SK-N-SH (cell line): ENCODE measurements around the gene LDB2. TPM values are rescaled to one million over a fixed set of nuclear protein-coding genes. Genes with fewer than 3 reads are reported as not detected.

ENCODE experiments used
- CTCF ChIA-PET: fragments of 300-600, 350-600 bp; formaldehyde crosslinking; extraction: SDS; loops from one replicate; lab custom pipeline; 2021; lab: Yijun Ruan, JAX
- POLR2A ChIA-PET: fragments of 350-600 bp; sonication (Branson Sonifier 250); formaldehyde crosslinking; extraction: SDS; loops from one replicate; lab custom pipeline; 2020; ENCODE audit warnings: antibody characterized with exemption, inconsistent platforms; lab: Yijun Ruan, JAX
- DNase-seq: peaks from one replicate; pipeline ENCODE4 v3.0.0; 2012
- H2AFZ ChIP-seq: fragments of 200-600 bp; sonication (generic); 2 replicates; pipeline ENCODE4 v1.8.1; 2016; ENCODE audit warnings: antibody characterized with exemption, mild to moderate bottlenecking, low read depth
- H3F3A ChIP-seq: fragments of 200-600 bp; sonication (generic); replicated peaks from 2 replicates; pipeline ENCODE3; 2016; ENCODE audit warnings: antibody characterized with exemption, mild to moderate bottlenecking; ENCODE audit not compliant: insufficient read depth
- H3K27ac ChIP-seq, 2 experiments: fragments of 200-500 bp in 1 of 2; fragments of 200-600 bp in 1 of 2; sonication (Bioruptor generic) in 1 of 2; sonication (generic), shearing (Covaris generic) in 1 of 2; 2 replicates each; pipeline versions ENCODE4 v1.5.1 to v1.6.1; 2014 to 2016; ENCODE audit warnings: low read depth in 2 of 2, inconsistent platforms in 1 of 2, low read length in 1 of 2, mild to moderate bottlenecking in 1 of 2, mixed read lengths in 1 of 2
- H3K27me3 ChIP-seq: fragments of 200-600 bp; sonication (generic), shearing (Covaris generic); 2 replicates; pipeline ENCODE4 v1.6.1; 2016; ENCODE audit warnings: mixed run types; ENCODE audit not compliant: insufficient read depth
- H3K36me3 ChIP-seq, 2 experiments: fragments of 200-500 bp in 1 of 2; fragments of 200-600 bp in 1 of 2; sonication (Bioruptor generic) in 1 of 2; sonication (generic) in 1 of 2; replicated peaks in 1 of 2; 2 replicates each; pipeline versions ENCODE3 to v1.5.1; 2014 to 2016; ENCODE audit warnings: low read length in 1 of 2, mild to moderate bottlenecking in 1 of 2; ENCODE audit not compliant: insufficient read depth in 2 of 2, control insufficient read depth in 1 of 2
- H3K4me1 ChIP-seq, 2 experiments: fragments of 200-500 bp in 1 of 2; fragments of 200-600 bp in 1 of 2; sonication (Bioruptor generic) in 1 of 2; sonication (generic), shearing (Covaris generic) in 1 of 2; 2 replicates each; pipeline versions ENCODE4 v1.5.1 to v1.6.1; 2014 to 2016; ENCODE audit warnings: low read depth in 1 of 2, low read length in 1 of 2, mixed run types in 1 of 2; ENCODE audit not compliant: insufficient read depth in 2 of 2, control insufficient read depth in 1 of 2
- H3K4me2 ChIP-seq: fragments of 200-600 bp; sonication (generic), shearing (Covaris generic); 2 replicates; pipeline ENCODE4 v1.6.1; 2017; ENCODE audit warnings: mixed run types
- H3K4me3 ChIP-seq, 2 experiments: fragments of 200-500 bp in 1 of 2; fragments of 200-600 bp in 1 of 2; sonication (Bioruptor generic) in 1 of 2; sonication (generic), shearing (Covaris generic) in 1 of 2; 2 replicates each; pipeline versions ENCODE4 v1.5.1 to v1.8.1; 2014 to 2016; ENCODE audit warnings: low read depth in 2 of 2, inconsistent platforms in 1 of 2, low read length in 1 of 2, mild to moderate bottlenecking in 1 of 2, mixed read lengths in 1 of 2, moderate library complexity in 1 of 2
- H3K79me2 ChIP-seq: fragments of 200-600 bp; sonication (generic); 2 replicates; pipeline ENCODE4 v1.8.1; 2017; ENCODE audit warnings: mild to moderate bottlenecking; ENCODE audit not compliant: insufficient read depth
- H3K9ac ChIP-seq: fragments of 200-600 bp; sonication (generic); 2 replicates; pipeline ENCODE4 v1.6.1; 2017; ENCODE audit warnings: mixed run types
- H3K9me2 ChIP-seq: fragments of 200-600 bp; sonication (generic); 2 replicates; pipeline ENCODE4 v1.6.1; 2017; ENCODE audit warnings: mixed run types
- H3K9me3 ChIP-seq: fragments of 200-600 bp; sonication (generic); 2 replicates; pipeline ENCODE4 v1.6.1; 2017; ENCODE audit warnings: mixed run types, mild to moderate bottlenecking, moderate library complexity
- H4K20me1 ChIP-seq: fragments of 200-600 bp; sonication (generic); 2 replicates; pipeline ENCODE4 v1.6.1; 2017; ENCODE audit warnings: mild to moderate bottlenecking, mixed run types; ENCODE audit not compliant: insufficient read depth
- ELF1 ChIP-seq: IDR thresholded peaks from 2 replicates; pipeline ENCODE4 v1.4.0; 2012
- EP300 ChIP-seq, 2 experiments: IDR thresholded peaks; 2 replicates each; pipeline versions ENCODE4 v1.4.0 to v1.6.1; 2012; ENCODE audit warnings: borderline replicate concordance in 1 of 2, low read depth in 1 of 2, low read length in 1 of 2
- EZH2phosphoT487 ChIP-seq: fragments of 200-600 bp; sonication (generic); IDR thresholded peaks from 2 replicates; pipeline ENCODE4 v1.6.1; 2017; ENCODE audit warnings: low read depth, mixed run types, mild to moderate bottlenecking, antibody characterized with exemption, moderate library complexity, borderline replicate concordance
- FOSL2 ChIP-seq: IDR thresholded peaks from 2 replicates; pipeline ENCODE4 v1.4.0; 2012; ENCODE audit warnings: low read depth, mild to moderate bottlenecking, moderate library complexity, borderline replicate concordance
- FOXJ3 ChIP-seq: sonication (generic); formaldehyde crosslinking; IDR thresholded peaks from 2 replicates; pipeline ENCODE4 v1.5.1; 2020; ENCODE audit warnings: mild to moderate bottlenecking, missing genetic modification reagents
- FOXM1 ChIP-seq: IDR thresholded peaks from 2 replicates; pipeline ENCODE4 v1.4.0; 2012; ENCODE audit warnings: low read depth, mild to moderate bottlenecking
- GABPA ChIP-seq: IDR thresholded peaks from 2 replicates; pipeline ENCODE4 v1.4.0; 2012; ENCODE audit warnings: low read depth, mild to moderate bottlenecking
- JUND ChIP-seq: IDR thresholded peaks from 2 replicates; pipeline ENCODE4 v1.4.0; 2012
- NFIC ChIP-seq: IDR thresholded peaks from 2 replicates; pipeline ENCODE4 v1.4.0; 2012; ENCODE audit warnings: borderline replicate concordance
- NRF1 ChIP-seq: IDR thresholded peaks from 2 replicates; pipeline ENCODE4 v1.6.1; 2012; ENCODE audit warnings: low read depth, mild to moderate bottlenecking, low read length
- POLR2AphosphoS5 ChIP-seq: IDR thresholded peaks from 2 replicates; pipeline ENCODE4 v1.6.1; 2012; ENCODE audit warnings: low read depth, low read length
- RCOR1 ChIP-seq: fragments of 150-350 bp; IDR thresholded peaks from 2 replicates; pipeline ENCODE4 v1.6.1; 2017; ENCODE audit warnings: antibody characterized with exemption, low read length
- RXRA ChIP-seq: IDR thresholded peaks from 2 replicates; pipeline ENCODE4 v1.4.0; 2012; ENCODE audit warnings: low read depth, mild to moderate bottlenecking, borderline replicate concordance
- TAF1 ChIP-seq: IDR thresholded peaks from 2 replicates; pipeline ENCODE4 v1.6.1; 2012; ENCODE audit warnings: low read depth, mild to moderate bottlenecking, low read length, moderate library complexity, borderline replicate concordance
- TCF12 ChIP-seq: IDR thresholded peaks from 2 replicates; pipeline ENCODE4 v1.4.0; 2012
- TEAD4 ChIP-seq: IDR thresholded peaks from 2 replicates; pipeline ENCODE4 v1.4.0; 2012; ENCODE audit warnings: mild to moderate bottlenecking, borderline replicate concordance; ENCODE audit not compliant: insufficient read depth
- WGBS: methylation state at CpG from one replicate; pipeline ENCODE4 v1.1.6; 2017; ENCODE audit warnings: low lambda C conversion rate; 5-methylcytosine and 5-hydroxymethylcytosine counted together
- polyA plus RNA-seq, 3 experiments: library from polyadenylated mRNA; depleted of rRNA; stranded (reverse); fragments of >200 nt; gene quantifications; 2 replicates each; pipeline ENCODE4 v1.2.3, GENCODE V29; 2012
- TF ChIP-seq, protein P1 (sequence below): fragments of 150-350 bp; IDR thresholded peaks from 2 replicates; pipeline ENCODE4 v1.6.1; 2016; ENCODE audit warnings: mild to moderate bottlenecking, low read depth, low read length
- TF ChIP-seq, protein P2 (sequence below): IDR thresholded peaks from 2 replicates; pipeline ENCODE4; 2012
- TF ChIP-seq, protein P3 (sequence below): IDR thresholded peaks from 2 replicates; pipeline ENCODE4 v1.4.0; 2012; ENCODE audit warnings: low read depth, borderline replicate concordance
- TF ChIP-seq, protein P4 (sequence below): IDR thresholded peaks from 2 replicates; pipeline ENCODE4 v1.4.0; 2012; ENCODE audit warnings: low read depth
- TF ChIP-seq, protein P5 (sequence below): fragments of 150-350 bp; IDR thresholded peaks from 2 replicates; pipeline ENCODE4 v1.6.1; 2017; ENCODE audit warnings: antibody characterized with exemption, low read length, low read depth, borderline replicate concordance

The LDB2 gene
- polyA plus RNA-seq, 1 of the 3 experiments (the other 2 are of a cell fraction) = 11.0 TPM

DNA sequence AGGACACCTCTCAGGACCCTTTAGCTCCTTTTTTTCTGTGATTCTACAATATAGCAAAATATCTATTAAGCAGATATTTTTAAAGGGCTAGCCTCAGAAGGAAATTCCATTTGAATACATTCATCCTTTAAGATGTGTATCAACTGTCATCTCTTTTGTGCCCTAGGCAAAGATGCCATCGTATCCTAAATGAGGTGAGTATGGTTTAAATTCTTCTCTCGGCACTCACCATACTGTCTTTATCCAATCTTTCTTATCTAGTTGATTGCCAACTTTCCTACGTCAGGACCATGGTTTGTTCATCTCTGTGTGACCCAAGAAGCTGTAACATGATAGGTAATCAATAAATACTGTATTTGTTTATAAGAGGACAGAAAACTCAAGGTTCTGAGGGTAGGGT is 176.0 kb downstream of the LDB2 start (continued):
- TF ChIP-seq, protein P1, sequence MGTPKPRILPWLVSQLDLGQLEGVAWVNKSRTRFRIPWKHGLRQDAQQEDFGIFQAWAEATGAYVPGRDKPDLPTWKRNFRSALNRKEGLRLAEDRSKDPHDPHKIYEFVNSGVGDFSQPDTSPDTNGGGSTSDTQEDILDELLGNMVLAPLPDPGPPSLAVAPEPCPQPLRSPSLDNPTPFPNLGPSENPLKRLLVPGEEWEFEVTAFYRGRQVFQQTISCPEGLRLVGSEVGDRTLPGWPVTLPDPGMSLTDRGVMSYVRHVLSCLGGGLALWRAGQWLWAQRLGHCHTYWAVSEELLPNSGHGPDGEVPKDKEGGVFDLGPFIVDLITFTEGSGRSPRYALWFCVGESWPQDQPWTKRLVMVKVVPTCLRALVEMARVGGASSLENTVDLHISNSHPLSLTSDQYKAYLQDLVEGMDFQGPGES = no peak
- TF ChIP-seq POLR2AphosphoS5 = no peak
- TF ChIP-seq ELF1 = no peak
- TF ChIP-seq, protein P2, sequence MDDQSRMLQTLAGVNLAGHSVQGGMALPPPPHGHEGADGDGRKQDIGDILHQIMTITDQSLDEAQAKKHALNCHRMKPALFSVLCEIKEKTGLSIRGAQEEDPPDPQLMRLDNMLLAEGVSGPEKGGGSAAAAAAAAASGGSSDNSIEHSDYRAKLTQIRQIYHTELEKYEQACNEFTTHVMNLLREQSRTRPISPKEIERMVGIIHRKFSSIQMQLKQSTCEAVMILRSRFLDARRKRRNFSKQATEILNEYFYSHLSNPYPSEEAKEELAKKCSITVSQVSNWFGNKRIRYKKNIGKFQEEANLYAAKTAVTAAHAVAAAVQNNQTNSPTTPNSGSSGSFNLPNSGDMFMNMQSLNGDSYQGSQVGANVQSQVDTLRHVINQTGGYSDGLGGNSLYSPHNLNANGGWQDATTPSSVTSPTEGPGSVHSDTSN = peak; percentile 47; the same call in 1 of the 2 replicates
- no peak for TF ChIP-seq GABPA
- TF ChIP-seq EZH2phosphoT487 = no peak
- TF ChIP-seq TAF1 = no peak
- no peak for TF ChIP-seq NRF1
- TF ChIP-seq FOXJ3 (CRISPR knock-in tag) = no peak
- TF ChIP-seq, protein P3, sequence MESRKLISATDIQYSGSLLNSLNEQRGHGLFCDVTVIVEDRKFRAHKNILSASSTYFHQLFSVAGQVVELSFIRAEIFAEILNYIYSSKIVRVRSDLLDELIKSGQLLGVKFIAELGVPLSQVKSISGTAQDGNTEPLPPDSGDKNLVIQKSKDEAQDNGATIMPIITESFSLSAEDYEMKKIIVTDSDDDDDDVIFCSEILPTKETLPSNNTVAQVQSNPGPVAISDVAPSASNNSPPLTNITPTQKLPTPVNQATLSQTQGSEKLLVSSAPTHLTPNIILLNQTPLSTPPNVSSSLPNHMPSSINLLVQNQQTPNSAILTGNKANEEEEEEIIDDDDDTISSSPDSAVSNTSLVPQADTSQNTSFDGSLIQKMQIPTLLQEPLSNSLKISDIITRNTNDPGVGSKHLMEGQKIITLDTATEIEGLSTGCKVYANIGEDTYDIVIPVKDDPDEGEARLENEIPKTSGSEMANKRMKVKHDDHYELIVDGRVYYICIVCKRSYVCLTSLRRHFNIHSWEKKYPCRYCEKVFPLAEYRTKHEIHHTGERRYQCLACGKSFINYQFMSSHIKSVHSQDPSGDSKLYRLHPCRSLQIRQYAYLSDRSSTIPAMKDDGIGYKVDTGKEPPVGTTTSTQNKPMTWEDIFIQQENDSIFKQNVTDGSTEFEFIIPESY = no peak
- TF ChIP-seq RCOR1 = no peak
- TF ChIP-seq, all 33 proteins: peak for 7

DNA sequence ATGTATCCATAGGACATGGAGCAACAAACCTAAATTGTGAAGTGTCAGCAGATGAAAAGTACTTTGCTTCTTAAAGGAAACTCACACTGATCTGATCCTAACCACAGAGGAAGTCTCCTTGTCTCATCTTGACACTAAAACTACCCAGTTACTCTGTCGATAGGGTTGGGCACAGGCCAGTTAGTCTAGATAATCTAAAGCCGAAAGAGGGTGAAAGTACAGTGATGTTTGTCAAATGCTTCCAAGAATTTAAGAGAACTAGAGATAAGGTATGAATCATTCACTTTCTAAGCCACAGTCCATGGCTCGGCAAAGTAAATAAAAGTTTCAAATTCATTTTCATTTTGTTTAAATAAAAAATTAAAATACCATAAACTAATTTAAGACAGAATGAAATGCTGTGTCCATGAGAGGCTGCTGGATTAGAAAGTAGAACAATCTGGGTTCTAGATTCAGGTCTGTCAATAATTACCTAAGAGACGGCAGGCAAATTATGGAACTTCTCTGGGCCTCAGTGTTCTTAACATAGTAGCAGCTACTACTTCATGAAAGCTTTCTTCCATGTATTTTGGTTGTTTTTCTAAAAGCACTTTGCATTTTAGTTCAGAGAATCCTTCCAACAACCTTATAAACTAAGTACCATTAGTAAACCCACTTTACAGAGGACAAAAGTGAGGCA is 176.7 kb downstream of the LDB2 start:
- Histone ChIP-seq H3K4me2 (peak overlapping the region; percentile 51), H3K79me2 (no peaks in the 10 kb centered on the region; the same call in none of the 2 replicates), H3K4me3 (peak overlapping the region; percentile 14 to 46; a peak in 2 of 4 replicates), H3K9me3 (no peaks in the 10 kb centered on the region), H4K20me1 (no peaks in the 10 kb centered on the region), H3K9ac (peak overlapping the region; percentile 19; the same call in 1 of the 2 replicates), H3K36me3 (peaks cover 0 to 3% of the 10 kb centered on the region in 2 experiments), H3F3A (peaks cover 19% of the 10 kb centered on the region), H2AFZ (peak overlapping the region; percentile 49; the same call in 1 of the 2 replicates), H3K27me3 (no peaks in the 10 kb centered on the region), H3K9me2 (no peaks in the 10 kb centered on the region), H3K27ac (peak overlapping the region; percentile 22 to 67; a peak in 3 of 4 replicates), H3K4me1 (peaks cover 0 to 10% of the 10 kb centered on the region in 2 experiments; a peak in 1 of 4 replicates)
- TF ChIP-seq TCF12 (peak; percentile 95), NFIC (peak; percentile 75), JUND (peak; percentile 81), ELF1 (no peak), TEAD4 (peak; percentile 90), RXRA (peak; percentile 71; the same call in 1 of the 2 replicates), FOXM1 (peak; percentile 30; the same call in 1 of the 2 replicates), EP300 (IDR thresholded peaks at IDR 0.05; ENCODE audit: borderline replicate concordance in 1 of 2, low read depth in 1 of 2, low read length in 1 of 2) (peak in 1 of 2 experiments; percentile 78; a peak in 2 of 4 replicates), RCOR1 (no peak), EZH2phosphoT487 (no peak), FOSL2 (peak; percentile 68; the same call in 1 of the 2 replicates), GABPA (no peak), POLR2AphosphoS5 (peak; percentile 45; the same call in 1 of the 2 replicates)
- TF ChIP-seq, protein P4, sequence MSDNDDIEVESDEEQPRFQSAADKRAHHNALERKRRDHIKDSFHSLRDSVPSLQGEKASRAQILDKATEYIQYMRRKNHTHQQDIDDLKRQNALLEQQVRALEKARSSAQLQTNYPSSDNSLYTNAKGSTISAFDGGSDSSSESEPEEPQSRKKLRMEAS = peak; percentile 27; the same call in 1 of the 2 replicates
- TF ChIP-seq, protein P5, sequence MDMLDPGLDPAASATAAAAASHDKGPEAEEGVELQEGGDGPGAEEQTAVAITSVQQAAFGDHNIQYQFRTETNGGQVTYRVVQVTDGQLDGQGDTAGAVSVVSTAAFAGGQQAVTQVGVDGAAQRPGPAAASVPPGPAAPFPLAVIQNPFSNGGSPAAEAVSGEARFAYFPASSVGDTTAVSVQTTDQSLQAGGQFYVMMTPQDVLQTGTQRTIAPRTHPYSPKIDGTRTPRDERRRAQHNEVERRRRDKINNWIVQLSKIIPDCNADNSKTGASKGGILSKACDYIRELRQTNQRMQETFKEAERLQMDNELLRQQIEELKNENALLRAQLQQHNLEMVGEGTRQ = no peak
- TF ChIP-seq, protein P2 = peak; percentile 89
- TF ChIP-seq, protein P1 = no peak
- DNase-seq = no peak
- ChIA-PET POLR2A (no interaction called here), CTCF (no interaction called here)
- 11% methylated on average over 4 of the region's 4 CpGs for WGBS
